Gastrocnemius medialis (tissue), 4 donors: ENCODE results near the gene MSTN. TPM values are rescaled to one million over a fixed set of nuclear protein-coding genes. Genes with fewer than 3 reads are reported as not detected.
A peak's percentile ranks its signal among the peaks of the same experiment; 100 is the strongest.

Experiments used
- ATAC-seq, 2 donors: fragments of 150-250 bp; one replicate each; pipeline ENCODE4 v1.9.1; 2016
- DNase-seq, 2 donors: peaks; one replicate each; pipeline ENCODE4 v3.0.0-alpha.2; 2019
- H3K27ac ChIP-seq, 4 donors: fragments of 200-600 bp; sonication (generic); 1 replicate in 1 of 4; 2 replicates in 3 of 4; pipeline ENCODE4 v1.5.1; 2016 to 2018; ENCODE audit warnings: mild to moderate bottlenecking in 2 of 4, moderate library complexity in 1 of 4
- H3K27me3 ChIP-seq, 3 donors: fragments of 200-600 bp; sonication (generic) in 2 of 3; 1 replicate in 1 of 3; 2 replicates in 2 of 3; pipeline versions ENCODE4 v1.5.1 to v1.6.0; 2016 to 2019; ENCODE audit warnings: mild to moderate bottlenecking in 1 of 3, moderate library complexity in 1 of 3
- H3K36me3 ChIP-seq, 2 donors: fragments of 200-600 bp; sonication (generic) in 1 of 2; one replicate each; pipeline ENCODE4 v1.5.1; 2017 to 2018
- H3K4me1 ChIP-seq, 2 donors: fragments of 200-600 bp; sonication (generic) in 1 of 2; one replicate each; pipeline ENCODE4 v1.5.1; 2016 to 2017; ENCODE audit warnings: mild to moderate bottlenecking in 2 of 2
- H3K4me3 ChIP-seq, 4 donors: fragments of 200-600 bp; sonication (generic) in 3 of 4; 1 replicate in 1 of 4; 2 replicates in 3 of 4; pipeline ENCODE4 v1.5.1; 2016 to 2019; ENCODE audit warnings: mild to moderate bottlenecking in 2 of 4
- H3K9me3 ChIP-seq, 3 donors: fragments of 200-600 bp; sonication (generic) in 2 of 3; 1 replicate in 1 of 3; 2 replicates in 2 of 3; pipeline ENCODE4 v1.5.1; 2016 to 2019
- POLR2A ChIP-seq, 2 donors: fragments of 450-650 bp; IDR thresholded peaks; one replicate each; pipeline ENCODE4 v1.6.1; 2017; ENCODE audit warnings: antibody characterized with exemption in 2 of 2, mild to moderate bottlenecking in 2 of 2, moderate library complexity in 2 of 2
- in situ Hi-C, 4 donors: fragments of 200-750 bp; cut with MboI; loops; one replicate each; pipeline versions ENCODE4 v1.15.0 to v1.8.0; 2017; ENCODE audit warnings: low sequenced_read_pairs in 4 of 4
- intact Hi-C: fragments of 100-400 bp; cut with DNase I; formaldehyde crosslinking; loops from one replicate; pipeline ENCODE4 v1.15.1; 2023; ENCODE audit warnings: low total_unique reads
- total RNA-seq, 4 donors: library from RNA; depleted of rRNA; stranded (reverse); fragments of >200 nt; gene quantifications; one replicate each; pipeline versions ENCODE4 v1.1.0 to v1.2.3, GENCODE V29; 2016
- TF ChIP-seq, protein P1 (sequence below), 5 experiments: fragments of 450-650 bp in 3 of 5; fragments of 200-600 bp in 2 of 5; sonication (generic) in 2 of 5; IDR thresholded peaks in 4 of 5; conservative IDR thresholded peaks in 1 of 5; 1 replicate in 4 of 5; 2 replicates in 1 of 5; pipeline ENCODE4 v1.5.1; 2016 to 2019; ENCODE audit warnings: antibody characterized with exemption in 5 of 5, mild to moderate bottlenecking in 3 of 5, moderate library complexity in 3 of 5

The MSTN gene
- total RNA-seq: 1 to 10 TPM in 3 of 4 donors, under 1 TPM in 1; 0.11 to 6.2 (median 1.2) TPM

GRCh38 chr2:190062601-190063000, at the start of gene MSTN:
Gene MSTN, minus strand, starts transcription at chr2:190062729. Its CDS starts 133 bp downstream, at chr2:190062596.
- intact Hi-C loops (loop anchor here (10.0 kb wide), 1 partner anchor 398 kb away; the partner anchor contains the start of gene ASNSD1), in situ Hi-C loops (loop anchor here in 2 of 4 donors (10.0 to 25.0 kb wide), 2 partner anchors 268 to 275 kb away; partner anchors contain the start of genes ORMDL1 (in 1 of the 2) and PMS1 (in 1 of the 2))
- H3K9me3 ChIP-seq: no peaks in the 10 kb centered on the region
- TF ChIP-seq, protein P1, sequence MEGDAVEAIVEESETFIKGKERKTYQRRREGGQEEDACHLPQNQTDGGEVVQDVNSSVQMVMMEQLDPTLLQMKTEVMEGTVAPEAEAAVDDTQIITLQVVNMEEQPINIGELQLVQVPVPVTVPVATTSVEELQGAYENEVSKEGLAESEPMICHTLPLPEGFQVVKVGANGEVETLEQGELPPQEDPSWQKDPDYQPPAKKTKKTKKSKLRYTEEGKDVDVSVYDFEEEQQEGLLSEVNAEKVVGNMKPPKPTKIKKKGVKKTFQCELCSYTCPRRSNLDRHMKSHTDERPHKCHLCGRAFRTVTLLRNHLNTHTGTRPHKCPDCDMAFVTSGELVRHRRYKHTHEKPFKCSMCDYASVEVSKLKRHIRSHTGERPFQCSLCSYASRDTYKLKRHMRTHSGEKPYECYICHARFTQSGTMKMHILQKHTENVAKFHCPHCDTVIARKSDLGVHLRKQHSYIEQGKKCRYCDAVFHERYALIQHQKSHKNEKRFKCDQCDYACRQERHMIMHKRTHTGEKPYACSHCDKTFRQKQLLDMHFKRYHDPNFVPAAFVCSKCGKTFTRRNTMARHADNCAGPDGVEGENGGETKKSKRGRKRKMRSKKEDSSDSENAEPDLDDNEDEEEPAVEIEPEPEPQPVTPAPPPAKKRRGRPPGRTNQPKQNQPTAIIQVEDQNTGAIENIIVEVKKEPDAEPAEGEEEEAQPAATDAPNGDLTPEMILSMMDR (IDR thresholded peaks at IDR 0.05 in 4 of 5, conservative IDR thresholded peaks at IDR 0.05 in 1 of 5): no peak
- no peak for TF ChIP-seq POLR2A (IDR thresholded peaks at IDR 0.05)
- DNase-seq: no peak
- H3K4me1 ChIP-seq: peaks cover 6 to 24% of the 10 kb centered on the region in 2 donors
- H3K4me3 ChIP-seq: peak within 1 kb of the TSS; percentile 33 to 48 (median 46)
- peak; percentile 59 to 77 for ATAC-seq
- H3K36me3 ChIP-seq: no peaks in the 10 kb centered on the region
- H3K27me3 ChIP-seq: no peaks in the 10 kb centered on the region
- H3K27ac ChIP-seq: peak within 1 kb of the TSS; percentile 46 to 76 (median 70)

GRCh38 chr2:190111166-190111565, 48.6 kb upstream of the MSTN start:
- Histone ChIP-seq H3K4me3 (no peak overlapping the region), H3K4me1 (peaks cover 22 to 28% of the 10 kb centered on the region in 2 donors), H3K27me3 (no peaks in the 10 kb centered on the region), H3K9me3 (no peaks in the 10 kb centered on the region), H3K36me3 (no peaks in the 10 kb centered on the region), H3K27ac (peak overlapping the region; percentile 39 to 69 (median 49))
- TF ChIP-seq POLR2A (IDR thresholded peaks at IDR 0.05): no peak
- TF ChIP-seq, protein P1 (IDR thresholded peaks at IDR 0.05 in 4 of 5, conservative IDR thresholded peaks at IDR 0.05 in 1 of 5): no peak
- ATAC-seq (peak in 1 of 2 donors; percentile 35), DNase-seq (no peak)
- intact Hi-C loops: no loop called here
- in situ Hi-C loops: no loop called here

DNA sequence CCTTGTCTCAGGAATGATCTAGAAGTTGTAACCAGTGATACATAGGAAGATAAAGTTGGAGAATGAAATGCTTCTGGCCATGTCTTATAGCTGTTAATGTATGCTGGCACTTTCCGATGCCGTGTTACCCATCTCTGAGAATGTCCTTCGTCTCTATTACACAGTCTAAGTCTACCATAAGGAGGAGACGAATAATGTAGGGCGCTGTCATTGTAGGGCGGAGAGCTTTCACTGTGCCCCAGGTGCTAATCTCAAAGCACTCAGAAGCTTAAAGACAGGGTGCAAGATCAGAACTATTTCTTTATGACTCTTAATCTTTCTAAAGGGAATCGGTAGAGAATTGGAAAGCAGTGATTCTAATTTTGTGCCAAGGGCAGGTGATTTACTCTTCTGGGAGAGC, 48.2 kb upstream of the MSTN start:
- intact Hi-C loops: no loop called here
- Histone ChIP-seq H3K4me1 (peaks cover 24 to 28% of the 10 kb centered on the region in 2 donors), H3K27ac (peak overlapping the region; percentile 39 to 69 (median 49)), H3K4me3 (no peak overlapping the region), H3K9me3 (no peaks in the 10 kb centered on the region), H3K36me3 (no peaks in the 10 kb centered on the region), H3K27me3 (no peaks in the 10 kb centered on the region)
- TF ChIP-seq, protein P1 (IDR thresholded peaks at IDR 0.05 in 4 of 5, conservative IDR thresholded peaks at IDR 0.05 in 1 of 5): no peak
- TF ChIP-seq POLR2A (IDR thresholded peaks at IDR 0.05): no peak
- DNase-seq: no peak
- no peak for ATAC-seq
- in situ Hi-C loops: no loop called here

DNA sequence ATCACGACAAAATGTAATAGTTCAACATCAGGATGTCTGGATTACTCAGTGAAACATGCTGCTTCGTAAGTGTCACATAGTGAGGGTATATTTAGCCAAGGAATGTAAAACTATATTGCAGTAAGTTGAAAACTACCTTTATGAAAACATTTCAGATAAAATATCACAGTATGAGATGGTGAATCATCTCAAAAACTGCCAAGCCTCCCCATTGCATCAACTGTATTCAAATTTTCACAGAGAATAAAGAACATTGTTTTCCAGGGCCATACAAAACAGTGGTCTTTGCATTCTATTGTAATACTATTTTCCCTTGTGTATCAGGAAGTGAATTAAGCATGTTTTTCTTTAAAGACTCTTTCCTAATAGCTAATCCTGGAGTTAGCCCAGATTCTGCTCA, 47.6 kb upstream of the MSTN start:
- ATAC-seq (no peak), DNase-seq (no peak)
- intact Hi-C loops (no loop called here), in situ Hi-C loops (no loop called here)
- no peaks in the 10 kb centered on the region for H3K27me3 ChIP-seq
- H3K9me3 ChIP-seq: no peaks in the 10 kb centered on the region
- H3K36me3 ChIP-seq: no peaks in the 10 kb centered on the region
- peaks cover 24 to 28% of the 10 kb centered on the region in 2 donors for H3K4me1 ChIP-seq
- TF ChIP-seq, protein P1 (IDR thresholded peaks at IDR 0.05 in 4 of 5, conservative IDR thresholded peaks at IDR 0.05 in 1 of 5): no peak
- no peak for TF ChIP-seq POLR2A (IDR thresholded peaks at IDR 0.05)
- H3K4me3 ChIP-seq: no peak overlapping the region
- peak overlapping the region; percentile 26 to 47 (median 34) for H3K27ac ChIP-seq

DNA sequence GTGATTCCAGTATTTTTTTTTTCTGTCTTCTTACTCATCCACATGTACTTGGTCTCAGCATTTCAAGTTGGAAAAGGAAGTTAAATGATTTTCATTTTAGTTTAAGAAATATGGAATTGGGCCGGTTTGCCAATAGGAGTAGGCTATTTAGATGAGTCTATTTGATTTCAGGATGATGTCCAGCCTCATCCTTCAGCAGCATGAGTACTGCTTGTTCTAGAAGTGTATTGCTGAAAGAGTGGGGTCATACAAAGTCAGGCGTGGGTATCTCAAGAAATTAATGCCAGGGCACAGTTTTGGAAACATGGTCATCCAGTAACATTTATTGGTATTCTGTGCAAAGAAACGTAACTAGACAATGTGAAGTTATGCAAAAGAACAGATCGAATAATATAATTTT, 44.9 kb upstream of the MSTN start:
- TF ChIP-seq, protein P1 (IDR thresholded peaks at IDR 0.05 in 4 of 5, conservative IDR thresholded peaks at IDR 0.05 in 1 of 5): no peak
- TF ChIP-seq POLR2A (IDR thresholded peaks at IDR 0.05): no peak
- intact Hi-C loops (no loop called here), in situ Hi-C loops (no loop called here)
- Histone ChIP-seq H3K27me3 (no peaks in the 10 kb centered on the region), H3K36me3 (no peaks in the 10 kb centered on the region), H3K9me3 (no peaks in the 10 kb centered on the region), H3K4me1 (peaks cover 28 to 33% of the 10 kb centered on the region in 2 donors), H3K4me3 (no peak overlapping the region), H3K27ac (peak overlapping the region; percentile 65 to 76 (median 68))
- peak; percentile 88 to 91 for ATAC-seq
- DNase-seq: no peak
